Esophagus squamous epithelium (tissue), 5 donors: ENCODE results near the gene MC2R. TPM values are rescaled to one million over a fixed set of nuclear protein-coding genes. Genes with fewer than 3 reads are reported as not detected.

ENCODE experiments used
- DNase-seq: peaks from one replicate; lab custom pipeline; 2025; lab: John Stamatoyannopoulos, UW
- H3K27ac ChIP-seq, 4 donors: fragments of 200-600 bp; sonication (generic); one replicate each; pipeline ENCODE4 v1.5.1; 2016 to 2019; ENCODE audit warnings: mild to moderate bottlenecking in 1 of 4
- H3K27me3 ChIP-seq, 4 donors: fragments of 200-600 bp; sonication (generic); 1 replicate in 3 of 4; 2 replicates in 1 of 4; pipeline versions ENCODE4 v1.5.1 to v1.6.0; 2017 to 2021; ENCODE audit warnings: antibody characterized with exemption in 1 of 4
- H3K36me3 ChIP-seq, 3 donors: fragments of 200-600 bp; sonication (generic); one replicate each; pipeline ENCODE4 v1.5.1; 2016 to 2019
- H3K4me1 ChIP-seq, 3 donors: fragments of 200-600 bp; sonication (generic); one replicate each; pipeline ENCODE4 v1.5.1; 2017 to 2019
- H3K4me3 ChIP-seq, 4 donors: fragments of 200-600 bp; sonication (generic); 1 replicate in 3 of 4; 2 replicates in 1 of 4; pipeline ENCODE4 v1.5.1; 2016 to 2019; ENCODE audit warnings: mild to moderate bottlenecking in 2 of 4, moderate library complexity in 1 of 4
- H3K9me3 ChIP-seq, 3 donors: fragments of 200-600 bp; sonication (generic); one replicate each; pipeline ENCODE4 v1.5.1; 2016 to 2019
- CTCF ChIP-seq, 6 experiments: fragments of 450-650 bp in 4 of 6; fragments of 200-600 bp in 2 of 6; sonication (generic) in 2 of 6; IDR thresholded peaks; one replicate each; pipeline ENCODE4 v1.5.1; 2016 to 2019; ENCODE audit warnings: antibody characterized with exemption in 6 of 6, mild to moderate bottlenecking in 4 of 6, moderate library complexity in 4 of 6
- POLR2A ChIP-seq, 4 donors: fragments of 450-650 bp; IDR thresholded peaks; one replicate each; pipeline ENCODE4 v1.6.1; 2017; ENCODE audit warnings: antibody characterized with exemption in 4 of 4, mild to moderate bottlenecking in 4 of 4, moderate library complexity in 3 of 4
- WGBS, 2 donors: methylation state at CpG; one replicate each; pipeline ENCODE4 v1.1.5; 2018; 5-methylcytosine and 5-hydroxymethylcytosine counted together
- intact Hi-C: fragments of 100-400 bp; cut with DNase I; formaldehyde crosslinking; loops from one replicate; pipeline ENCODE4 v1.15.0; 2022
- total RNA-seq, 4 donors: library from RNA; depleted of rRNA; stranded (reverse); fragments of >200 nt; gene quantifications; one replicate each; pipeline ENCODE4 v1.1.0, GENCODE V29; 2016
- donor health status: DM: yes; HTN: yes; CAD: no.

MC2R gene
- total RNA-seq, 4 donors from 2014 or later: not detected

GRCh38 chr18:13889671-13890070, 25.7 kb downstream of the MC2R start:
- Histone ChIP-seq H3K36me3 (no peaks in the 10 kb centered on the region), H3K4me1 (no peaks in the 10 kb centered on the region), H3K27ac (no peak overlapping the region), H3K4me3 (no peak overlapping the region), H3K27me3 (no peaks in the 10 kb centered on the region), H3K9me3 (no peaks in the 10 kb centered on the region)
- TF ChIP-seq POLR2A (IDR thresholded peaks at IDR 0.05) (no peak), CTCF (IDR thresholded peaks at IDR 0.05) (no peak)
- DNase-seq: no peak
- intact Hi-C loops: no loop called here
- 42 to 46% methylated on average over 2 of the region's 2 CpGs for WGBS, 2 donors

DNA sequence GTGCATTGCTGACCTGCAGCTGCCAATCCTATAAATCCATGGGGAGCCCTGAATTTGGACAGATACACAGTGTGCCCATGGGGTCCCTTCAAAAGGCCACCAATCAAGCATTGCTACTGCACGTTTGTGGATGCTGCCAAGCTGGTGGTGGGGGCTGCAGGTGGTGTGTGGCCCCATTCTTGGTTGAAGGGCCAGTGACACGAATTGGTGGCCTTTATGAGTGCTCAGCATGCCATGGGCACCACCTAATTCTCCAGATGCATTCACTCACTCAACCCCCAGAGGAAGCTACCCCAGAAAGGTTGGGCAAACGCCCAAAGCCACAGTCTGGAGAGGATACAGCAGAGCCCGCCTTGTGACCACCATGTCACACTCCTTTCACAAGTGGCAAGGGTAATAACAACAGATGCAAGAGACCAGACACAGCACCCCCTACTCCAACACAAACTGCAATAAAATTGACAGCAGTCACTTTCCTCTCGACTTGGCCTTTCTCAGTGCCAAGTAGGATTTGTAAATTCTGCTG, 27.1 kb downstream of the MC2R start:
- intact Hi-C loops: no loop called here
- WGBS, 2 donors: 33 to 42% methylated on average over 3 to 4 of the region's 5 CpGs

DNA sequence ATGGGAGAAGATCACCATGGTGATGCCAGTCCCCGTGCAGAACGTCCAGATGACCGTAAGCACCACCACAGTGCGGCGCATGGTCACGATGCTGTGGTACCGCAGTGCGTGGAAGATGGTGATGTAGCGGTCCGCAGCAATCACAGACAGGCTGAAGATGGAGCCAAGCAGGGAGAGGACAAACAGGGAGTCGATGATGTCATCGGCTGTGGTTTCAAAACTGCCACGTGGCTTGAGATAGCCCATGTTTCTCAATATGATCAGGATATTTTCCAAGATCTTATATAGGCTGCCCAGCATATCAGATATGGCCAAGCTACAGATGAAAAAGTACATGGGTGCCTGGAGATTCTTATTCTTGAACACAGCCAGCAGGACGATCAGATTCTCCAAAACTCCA, 30.3 kb downstream of the MC2R start:
- intact Hi-C loops: no loop called here
- Histone ChIP-seq H3K36me3 (no peaks in the 10 kb centered on the region), H3K27me3 (no peaks in the 10 kb centered on the region), H3K27ac (no peak overlapping the region), H3K4me3 (no peak overlapping the region), H3K4me1 (no peaks in the 10 kb centered on the region), H3K9me3 (no peaks in the 10 kb centered on the region)
- no peak for DNase-seq
- WGBS, 2 donors: 85 to 90% methylated on average over 14 of the region's 14 CpGs
- TF ChIP-seq POLR2A (IDR thresholded peaks at IDR 0.05): no peak
- TF ChIP-seq CTCF (IDR thresholded peaks at IDR 0.05): no peak

More for the DNA sequence above, 27.1 kb downstream of the MC2R start:
- H3K4me3 ChIP-seq: no peak overlapping the region
- TF ChIP-seq CTCF (IDR thresholded peaks at IDR 0.05) (no peak), POLR2A (IDR thresholded peaks at IDR 0.05) (no peak)
- no peak for DNase-seq
- no peaks in the 10 kb centered on the region for H3K4me1 ChIP-seq
- H3K27me3 ChIP-seq: no peaks in the 10 kb centered on the region
- no peak overlapping the region for H3K27ac ChIP-seq
- H3K9me3 ChIP-seq: no peaks in the 10 kb centered on the region
- no peaks in the 10 kb centered on the region for H3K36me3 ChIP-seq

GRCh38 chr18:13879937-13880336, 35.4 kb downstream of the MC2R start:
- WGBS, 2 donors: 60% methylated on average over 1 of the region's 1 CpG; no CpG with 5 or more reads in 1 of the 2 donors
- no peaks in the 10 kb centered on the region for H3K4me1 ChIP-seq
- no peaks in the 10 kb centered on the region for H3K9me3 ChIP-seq
- no peaks in the 10 kb centered on the region for H3K27me3 ChIP-seq
- H3K36me3 ChIP-seq: no peaks in the 10 kb centered on the region
- no peak overlapping the region for H3K4me3 ChIP-seq
- no peak for TF ChIP-seq POLR2A (IDR thresholded peaks at IDR 0.05)
- no peak for TF ChIP-seq CTCF (IDR thresholded peaks at IDR 0.05)
- no peak overlapping the region for H3K27ac ChIP-seq
- intact Hi-C loops: no loop called here
- DNase-seq: no peak

DNA sequence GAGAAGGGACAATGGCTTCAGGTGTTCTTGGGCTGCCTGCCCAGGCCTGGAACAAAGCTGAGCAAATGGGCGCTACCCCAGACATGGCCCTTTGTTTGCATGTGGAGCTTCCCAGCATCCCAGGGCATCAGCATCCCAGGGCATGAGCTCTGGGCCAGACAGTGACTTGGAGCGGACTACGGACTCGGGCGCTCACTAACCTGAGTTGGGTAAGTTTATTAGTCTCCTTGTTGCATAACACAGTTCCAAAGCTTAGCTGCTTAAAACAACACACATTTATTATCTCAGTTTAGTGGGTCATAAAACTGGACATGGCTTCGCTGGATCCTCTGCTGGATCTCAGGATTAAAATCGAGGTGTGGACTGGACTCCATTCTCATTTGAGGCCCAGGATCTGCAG, 35.8 kb downstream of the MC2R start:
- H3K4me3 ChIP-seq: no peak overlapping the region
- H3K36me3 ChIP-seq: no peaks in the 10 kb centered on the region
- H3K4me1 ChIP-seq: no peaks in the 10 kb centered on the region
- TF ChIP-seq POLR2A (IDR thresholded peaks at IDR 0.05) (no peak), CTCF (IDR thresholded peaks at IDR 0.05) (no peak)
- WGBS, 2 donors: 93 to 96% methylated on average over 5 to 6 of the region's 7 CpGs
- no peak overlapping the region for H3K27ac ChIP-seq
- DNase-seq: no peak
- intact Hi-C loops: no loop called here
- H3K27me3 ChIP-seq: no peaks in the 10 kb centered on the region
- no peaks in the 10 kb centered on the region for H3K9me3 ChIP-seq
